WI38 (cell line): ENCODE results near the gene ARHGAP27.
A peak's percentile ranks its signal among the peaks of the same experiment; 100 is the strongest.

Experiments
- H3K4me3 ChIP-seq: 2 replicates; pipeline ENCODE4 v1.5.1; 2011; ENCODE audit warnings: low read depth, mild to moderate bottlenecking, control low read depth, low read length
- TF ChIP-seq, protein P1 (sequence below): IDR thresholded peaks from 2 replicates; pipeline ENCODE4 v1.5.1; 2012; ENCODE audit warnings: low read depth, mild to moderate bottlenecking, control low read depth, low read length

The ARHGAP27 gene

DNA sequence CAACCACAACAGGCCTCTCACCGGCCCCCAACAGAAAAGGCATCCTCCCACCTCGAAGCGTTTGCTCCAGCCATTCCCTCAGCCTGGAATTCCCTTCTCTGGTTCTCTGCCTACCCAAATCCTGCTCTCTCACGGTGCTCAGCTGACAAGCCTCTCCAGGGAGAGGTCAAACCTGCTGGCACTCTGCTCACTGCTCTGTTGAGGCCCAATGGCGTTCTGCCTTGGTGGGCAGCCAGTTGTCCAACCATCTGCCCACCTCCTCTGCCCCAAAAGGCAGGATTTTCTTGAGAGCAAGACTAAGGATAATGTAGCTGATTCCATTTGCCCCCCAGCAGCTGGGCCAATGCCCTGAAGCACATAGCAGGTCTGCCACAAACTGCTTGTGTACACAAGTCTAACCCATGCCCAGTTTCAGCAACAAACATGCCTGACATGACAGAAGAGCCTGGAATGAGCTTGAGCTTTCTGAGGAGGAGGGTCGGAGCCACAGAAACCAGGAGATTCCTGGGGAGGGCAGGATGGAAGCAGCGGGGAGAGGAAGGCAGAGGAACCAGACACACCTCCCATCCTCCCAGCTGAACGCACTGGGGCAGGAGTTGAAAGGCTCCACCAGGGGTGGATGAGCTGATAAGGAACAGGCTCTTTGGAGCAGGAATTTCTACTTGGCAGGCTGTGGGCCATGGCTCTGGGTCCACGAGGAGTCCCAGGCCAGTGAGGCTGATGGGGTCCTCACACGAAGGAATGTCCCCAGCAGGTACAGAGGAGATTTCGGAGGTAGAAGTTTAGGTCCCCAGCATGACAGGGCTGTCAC is 23.9 kb downstream of the ARHGAP27 start:
- H3K4me3 ChIP-seq: no peak overlapping the region
- TF ChIP-seq, protein P1, sequence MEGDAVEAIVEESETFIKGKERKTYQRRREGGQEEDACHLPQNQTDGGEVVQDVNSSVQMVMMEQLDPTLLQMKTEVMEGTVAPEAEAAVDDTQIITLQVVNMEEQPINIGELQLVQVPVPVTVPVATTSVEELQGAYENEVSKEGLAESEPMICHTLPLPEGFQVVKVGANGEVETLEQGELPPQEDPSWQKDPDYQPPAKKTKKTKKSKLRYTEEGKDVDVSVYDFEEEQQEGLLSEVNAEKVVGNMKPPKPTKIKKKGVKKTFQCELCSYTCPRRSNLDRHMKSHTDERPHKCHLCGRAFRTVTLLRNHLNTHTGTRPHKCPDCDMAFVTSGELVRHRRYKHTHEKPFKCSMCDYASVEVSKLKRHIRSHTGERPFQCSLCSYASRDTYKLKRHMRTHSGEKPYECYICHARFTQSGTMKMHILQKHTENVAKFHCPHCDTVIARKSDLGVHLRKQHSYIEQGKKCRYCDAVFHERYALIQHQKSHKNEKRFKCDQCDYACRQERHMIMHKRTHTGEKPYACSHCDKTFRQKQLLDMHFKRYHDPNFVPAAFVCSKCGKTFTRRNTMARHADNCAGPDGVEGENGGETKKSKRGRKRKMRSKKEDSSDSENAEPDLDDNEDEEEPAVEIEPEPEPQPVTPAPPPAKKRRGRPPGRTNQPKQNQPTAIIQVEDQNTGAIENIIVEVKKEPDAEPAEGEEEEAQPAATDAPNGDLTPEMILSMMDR: no peak

DNA sequence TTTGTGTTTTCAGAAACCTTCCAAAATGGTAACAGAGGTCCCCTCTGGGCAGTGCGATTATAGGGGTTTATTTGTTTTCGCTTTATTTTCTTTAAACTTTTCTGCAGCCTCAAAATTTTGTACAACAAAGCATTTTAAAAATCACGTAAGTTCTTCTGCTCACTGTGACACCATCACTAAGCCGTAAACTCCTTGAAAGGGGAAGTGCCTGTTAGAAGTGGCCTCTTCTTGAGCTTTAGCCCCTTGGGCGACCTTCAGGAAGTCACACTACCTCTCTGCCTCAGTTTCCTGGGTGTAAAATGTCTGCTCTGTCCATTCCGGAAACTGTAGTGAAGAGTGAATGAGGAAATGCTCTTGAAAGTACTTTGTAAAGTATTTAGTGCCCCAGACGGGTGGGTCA is 26.6 kb downstream of the ARHGAP27 start:
- H3K4me3 ChIP-seq: no peak overlapping the region
- TF ChIP-seq, protein P1: no peak

DNA sequence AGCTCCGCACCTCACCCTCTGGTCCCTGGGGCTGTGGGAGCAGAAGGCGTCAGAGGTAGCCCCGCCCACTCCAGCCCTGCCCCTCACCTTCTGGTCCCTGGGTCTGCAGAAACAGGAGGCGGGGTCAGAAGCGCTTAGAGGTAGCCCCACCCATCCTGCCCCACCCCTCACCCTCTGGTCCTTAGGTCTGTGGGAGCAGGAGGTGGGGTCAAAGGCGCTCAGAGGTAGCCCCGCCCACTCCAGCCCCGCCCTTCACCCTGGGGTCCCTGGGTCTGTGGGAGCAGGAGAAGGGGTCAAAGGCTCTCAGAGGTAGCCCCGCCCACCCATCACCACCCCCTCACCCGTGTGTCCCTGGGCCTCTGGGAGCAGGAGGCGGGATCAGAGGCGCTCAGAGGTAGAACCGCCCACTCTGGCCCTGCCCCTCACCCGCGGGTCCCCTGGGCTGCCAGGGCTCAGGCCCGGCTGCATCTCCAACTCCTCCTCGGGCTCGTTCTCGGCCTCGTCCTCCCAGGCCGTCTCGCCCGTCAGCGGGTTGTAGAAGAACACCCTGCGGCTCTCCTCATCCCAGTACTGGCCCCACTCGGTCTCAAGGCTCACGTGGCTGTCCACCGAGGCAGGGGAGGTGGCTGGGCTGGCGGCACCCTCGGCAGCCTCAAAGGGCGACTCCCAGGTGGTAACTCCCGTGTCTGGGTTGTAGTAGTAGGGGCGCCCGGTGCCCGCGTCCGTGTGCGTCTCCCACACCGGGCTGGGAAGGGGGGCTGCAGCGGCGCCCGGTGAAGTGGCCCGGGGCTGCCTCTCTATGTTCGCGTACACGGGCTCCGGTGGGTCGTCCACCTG is 27.2 kb downstream of the ARHGAP27 start:
- TF ChIP-seq, protein P1: no peak
- H3K4me3 ChIP-seq: peak overlapping the region; percentile 23; the same call in 1 of the 2 replicates

DNA sequence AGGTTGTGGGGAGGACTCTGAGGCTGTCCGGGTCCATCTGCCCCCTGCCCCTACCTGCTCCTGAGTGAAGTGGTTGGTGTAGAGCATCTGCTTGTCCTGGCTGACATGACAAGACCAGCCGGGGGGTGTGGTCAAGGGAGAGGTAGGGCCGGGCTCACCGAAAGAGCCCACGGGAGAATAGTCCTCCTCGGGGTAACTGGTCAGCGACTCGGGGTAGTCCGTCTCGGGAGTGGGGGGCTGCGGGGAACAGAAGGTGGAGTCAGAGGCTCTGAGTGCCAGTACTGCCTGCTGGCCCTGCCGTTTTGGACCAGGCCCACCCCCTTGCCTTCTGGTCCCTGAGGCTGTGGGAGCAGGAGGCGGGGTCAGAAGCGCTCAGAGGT is 27.8 kb downstream of the ARHGAP27 start:
- TF ChIP-seq, protein P1: no peak
- H3K4me3 ChIP-seq: no peak overlapping the region

DNA sequence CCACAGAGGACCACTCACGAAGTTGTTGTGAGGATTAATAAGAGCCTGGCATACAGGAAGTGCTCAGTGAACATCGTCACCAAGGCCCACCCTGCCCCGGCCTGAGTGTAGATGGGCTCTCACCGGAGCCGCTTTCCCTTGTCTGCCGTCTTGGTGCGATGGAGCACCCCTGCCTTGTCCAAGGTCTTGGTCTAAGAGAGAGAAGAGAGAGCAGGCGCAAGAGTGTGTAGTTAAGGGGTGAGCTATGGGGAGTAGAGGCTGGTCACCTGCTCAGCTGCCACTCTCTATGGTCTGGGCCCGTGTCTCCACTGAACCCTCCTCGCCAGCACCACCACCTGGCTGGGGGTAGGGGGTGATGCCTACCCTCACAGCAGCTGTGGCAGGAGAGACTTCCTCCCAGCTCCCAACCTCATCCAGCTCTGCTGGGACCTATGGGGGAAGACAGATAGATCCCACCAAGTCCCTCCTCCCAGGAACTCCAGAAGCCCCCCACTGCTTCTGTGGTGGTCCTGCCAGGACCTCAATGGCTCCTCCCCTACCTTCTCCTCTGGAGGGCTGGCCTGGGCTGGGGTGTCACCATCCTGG is 28.7 kb downstream of the ARHGAP27 start:
- no peak overlapping the region for H3K4me3 ChIP-seq
- TF ChIP-seq, protein P1: no peak

DNA sequence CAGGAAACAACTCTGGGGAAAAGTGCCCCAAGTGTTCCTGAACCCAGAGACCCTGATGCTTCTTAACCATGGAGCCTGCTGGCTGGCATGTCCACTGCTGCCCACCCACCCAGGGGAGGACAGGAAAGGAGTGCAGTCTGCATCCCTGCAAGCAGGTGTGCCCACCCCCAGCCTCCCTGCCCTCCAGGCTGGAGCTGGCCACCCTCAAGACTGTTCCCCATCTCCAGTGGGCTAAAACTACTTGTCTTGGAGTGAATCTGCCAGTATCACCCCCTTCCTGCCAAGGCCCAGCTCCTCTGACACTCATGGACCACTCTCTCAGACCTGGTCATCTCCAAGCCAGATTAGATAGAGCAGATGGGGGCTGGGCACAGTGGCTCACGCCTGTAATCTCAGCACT is 29.8 kb downstream of the ARHGAP27 start:
- H3K4me3 ChIP-seq: no peak overlapping the region
- TF ChIP-seq, protein P1: no peak

DNA sequence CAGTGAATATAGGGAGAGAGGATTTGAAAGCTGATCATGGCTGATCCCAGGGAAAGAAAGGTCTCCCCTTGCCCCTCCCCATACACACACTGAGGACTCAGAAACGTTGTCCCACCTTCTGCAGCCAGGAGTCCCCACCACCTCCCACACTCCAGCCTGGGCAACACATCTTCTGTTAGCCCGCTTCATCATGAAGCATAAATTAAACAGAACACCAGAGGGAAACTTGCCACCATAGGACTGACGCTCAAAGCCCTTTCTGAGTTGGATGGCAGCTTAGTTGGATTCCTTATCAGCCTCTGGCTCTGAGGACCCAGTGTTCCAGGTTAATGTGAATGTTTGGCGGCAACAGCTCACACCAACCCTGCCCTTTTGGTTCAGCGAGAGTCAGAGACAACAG is 33.9 kb downstream of the ARHGAP27 start:
- no peak overlapping the region for H3K4me3 ChIP-seq

More for the DNA sequence above, 33.9 kb downstream of the ARHGAP27 start:
- TF ChIP-seq, protein P1: no peak
